HFF-Myc (cell line): ENCODE results near the gene ELF2.

Experiments
- DNase-seq: peaks from one replicate; pipeline ENCODE4 v3.0.0-alpha.2; 2011; ENCODE audit warnings: low read depth; ENCODE audit errors: extremely low read depth
- H3K4me3 ChIP-seq: replicated peaks from 2 replicates; pipeline ENCODE4 v1.5.1; 2011; ENCODE audit warnings: low read depth, mild to moderate bottlenecking, control low read depth, low read length
- TF ChIP-seq, protein P1 (sequence below): IDR thresholded peaks from 2 replicates; pipeline ENCODE4 v1.5.1; 2012; ENCODE audit warnings: mild to moderate bottlenecking, low read depth, low read length, control low read depth; ENCODE audit errors: missing control alignments

ELF2 gene

DNA sequence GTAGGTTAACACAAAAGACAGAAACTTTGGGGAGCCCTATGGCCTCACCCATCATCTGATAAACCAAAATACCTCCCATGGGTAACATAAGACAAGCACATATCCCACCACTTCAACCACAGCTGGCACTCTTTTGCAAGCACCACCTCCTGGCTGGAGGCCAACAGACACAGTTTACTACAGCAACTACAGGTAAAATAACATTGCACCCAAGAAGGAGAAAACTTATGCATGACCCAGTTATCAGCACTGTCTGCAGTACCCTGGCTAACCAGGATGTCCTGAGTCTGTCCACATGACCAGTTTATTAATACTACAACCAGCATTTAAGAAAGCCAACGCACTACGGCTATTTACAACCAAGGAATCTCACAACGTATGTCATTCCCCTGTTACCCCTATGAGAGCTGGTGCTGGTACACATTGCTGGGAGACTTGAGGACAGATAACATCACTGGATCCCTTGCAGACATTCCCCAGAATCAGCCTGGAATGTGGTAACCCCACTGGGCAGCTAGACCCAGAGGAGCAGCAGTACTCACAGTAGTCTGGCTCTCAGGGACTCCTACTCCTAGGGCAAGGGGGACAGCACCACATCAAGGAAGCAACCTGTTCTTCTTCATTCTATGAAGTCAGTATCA lies 32.0 kb downstream of the ELF2 start:
- TF ChIP-seq, protein P1, sequence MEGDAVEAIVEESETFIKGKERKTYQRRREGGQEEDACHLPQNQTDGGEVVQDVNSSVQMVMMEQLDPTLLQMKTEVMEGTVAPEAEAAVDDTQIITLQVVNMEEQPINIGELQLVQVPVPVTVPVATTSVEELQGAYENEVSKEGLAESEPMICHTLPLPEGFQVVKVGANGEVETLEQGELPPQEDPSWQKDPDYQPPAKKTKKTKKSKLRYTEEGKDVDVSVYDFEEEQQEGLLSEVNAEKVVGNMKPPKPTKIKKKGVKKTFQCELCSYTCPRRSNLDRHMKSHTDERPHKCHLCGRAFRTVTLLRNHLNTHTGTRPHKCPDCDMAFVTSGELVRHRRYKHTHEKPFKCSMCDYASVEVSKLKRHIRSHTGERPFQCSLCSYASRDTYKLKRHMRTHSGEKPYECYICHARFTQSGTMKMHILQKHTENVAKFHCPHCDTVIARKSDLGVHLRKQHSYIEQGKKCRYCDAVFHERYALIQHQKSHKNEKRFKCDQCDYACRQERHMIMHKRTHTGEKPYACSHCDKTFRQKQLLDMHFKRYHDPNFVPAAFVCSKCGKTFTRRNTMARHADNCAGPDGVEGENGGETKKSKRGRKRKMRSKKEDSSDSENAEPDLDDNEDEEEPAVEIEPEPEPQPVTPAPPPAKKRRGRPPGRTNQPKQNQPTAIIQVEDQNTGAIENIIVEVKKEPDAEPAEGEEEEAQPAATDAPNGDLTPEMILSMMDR: no peak
- H3K4me3 ChIP-seq: no peak overlapping the region
- no peak for DNase-seq

GRCh38 chr4:139144161-139144859 lies 32.7 kb downstream of the ELF2 start:
- no peak overlapping the region for H3K4me3 ChIP-seq
- DNase-seq: no peak
- TF ChIP-seq, protein P1: no peak

DNA sequence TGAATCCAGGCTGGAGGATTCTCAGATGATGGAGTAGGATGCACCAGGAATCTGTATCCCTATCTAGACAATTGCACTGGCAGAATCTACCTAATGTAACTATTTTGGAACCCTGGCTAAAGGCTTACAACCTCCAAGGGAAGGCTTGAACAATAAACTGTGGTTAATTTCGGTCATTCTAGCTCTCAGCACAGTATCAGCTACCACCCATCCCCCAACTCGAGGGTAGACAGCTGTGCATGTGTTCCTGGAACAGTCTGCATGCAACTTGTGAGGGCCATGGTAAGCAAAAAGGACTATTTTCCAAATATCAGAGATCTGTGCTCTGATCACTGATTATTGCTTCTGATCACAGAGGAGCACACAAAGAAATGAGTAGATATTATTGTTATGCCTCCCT lies 34.0 kb downstream of the ELF2 start:
- TF ChIP-seq, protein P1: no peak
- H3K4me3 ChIP-seq: no peak overlapping the region
- no peak for DNase-seq

DNA sequence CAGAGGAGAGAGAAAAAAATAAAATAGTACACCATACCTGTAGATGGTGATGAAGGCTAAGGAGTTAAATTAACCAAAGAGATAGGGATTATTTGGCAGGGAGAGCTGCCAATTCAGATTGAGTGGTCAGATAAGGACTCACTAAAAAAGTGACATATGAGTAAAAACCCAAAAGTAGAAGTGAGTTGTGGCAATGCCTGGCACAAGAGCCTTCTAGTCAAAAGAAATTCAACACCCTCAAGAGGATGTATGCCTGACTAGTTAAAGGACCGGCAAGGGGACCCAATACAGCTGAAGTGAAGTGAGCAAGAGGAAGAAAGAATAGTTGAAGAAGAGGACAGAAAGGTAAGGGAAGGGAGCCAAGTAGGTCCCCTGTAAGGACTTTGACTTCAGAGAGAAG lies 34.9 kb downstream of the ELF2 start:
- TF ChIP-seq, protein P1: no peak
- no peak for DNase-seq
- no peak overlapping the region for H3K4me3 ChIP-seq

DNA sequence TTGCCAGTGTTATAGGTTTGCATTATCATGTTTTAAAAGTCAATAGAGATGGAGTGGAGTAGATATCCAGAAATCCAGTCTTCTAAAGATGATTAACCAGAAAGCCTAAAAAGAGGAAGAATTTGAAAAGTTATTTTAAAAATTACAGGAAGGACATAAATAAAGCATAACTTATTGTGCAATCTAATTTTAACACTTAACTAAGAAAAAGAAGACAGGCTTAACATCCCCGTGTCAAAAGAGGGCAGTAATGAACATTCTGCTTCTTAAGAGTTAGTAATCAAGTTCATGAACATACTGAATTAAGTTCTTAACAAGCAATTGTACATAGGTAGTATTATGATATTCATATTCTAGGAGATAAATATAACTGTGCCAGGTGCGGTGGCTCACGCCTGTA lies 39.3 kb downstream of the ELF2 start:
- TF ChIP-seq, protein P1: no peak
- DNase-seq: no peak
- no peak overlapping the region for H3K4me3 ChIP-seq

- H3K4me3 ChIP-seq: no peak overlapping the region
- TF ChIP-seq, protein P1: no peak
- no peak for DNase-seq
These were observed 42.6 kb downstream of the ELF2 start for GRCh38 chr4:139134403-139134802.
